Measurements from ENCODE around the gene CLEC18B. TPM values are rescaled to one million over a fixed set of nuclear protein-coding genes. Genes with fewer than 3 reads are reported as not detected.
"Not testable (repeated sequence)": the region's sequence is repeated elsewhere in the genome, so short reads cannot be mapped to it uniquely, and the experiment has no call there.

CLEC18B gene
- total RNA-seq, 1 donor from 2014 or later: 122 TPM

DNA sequence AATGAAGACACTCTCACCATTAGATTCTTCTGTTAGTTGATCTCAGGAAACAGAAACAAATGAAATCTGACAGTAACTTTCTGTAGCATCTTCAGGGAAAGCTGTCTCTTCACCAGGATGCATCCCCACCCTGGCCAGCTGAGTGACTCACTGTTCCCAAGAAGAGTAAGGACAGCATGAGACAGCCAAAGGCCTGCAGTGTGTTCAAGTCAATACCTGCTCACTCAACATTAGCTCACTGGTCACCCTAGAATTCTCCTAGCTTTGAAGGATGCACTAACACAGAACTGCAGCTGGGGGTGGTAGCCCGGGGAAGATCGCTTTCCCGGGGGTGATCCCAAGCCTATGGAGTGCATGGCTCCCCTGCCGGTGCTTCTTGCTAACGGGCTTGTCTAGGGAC lies 28.2 kb upstream of the CLEC18B start:
- Histone ChIP-seq H3K27me3 (ENCODE audit: control insufficient read depth, insufficient read depth, low read length) (no peaks in the 10 kb centered on the region), H3K36me3 (ENCODE audit: control insufficient read depth, insufficient read depth, low read length) (no peaks in the 10 kb centered on the region), H3K4me3 (ENCODE audit: low read depth, low read length) (no peak overlapping the region)
- no peak for DNase-seq (ENCODE audit: low read depth)
- TF ChIP-seq, protein P1, sequence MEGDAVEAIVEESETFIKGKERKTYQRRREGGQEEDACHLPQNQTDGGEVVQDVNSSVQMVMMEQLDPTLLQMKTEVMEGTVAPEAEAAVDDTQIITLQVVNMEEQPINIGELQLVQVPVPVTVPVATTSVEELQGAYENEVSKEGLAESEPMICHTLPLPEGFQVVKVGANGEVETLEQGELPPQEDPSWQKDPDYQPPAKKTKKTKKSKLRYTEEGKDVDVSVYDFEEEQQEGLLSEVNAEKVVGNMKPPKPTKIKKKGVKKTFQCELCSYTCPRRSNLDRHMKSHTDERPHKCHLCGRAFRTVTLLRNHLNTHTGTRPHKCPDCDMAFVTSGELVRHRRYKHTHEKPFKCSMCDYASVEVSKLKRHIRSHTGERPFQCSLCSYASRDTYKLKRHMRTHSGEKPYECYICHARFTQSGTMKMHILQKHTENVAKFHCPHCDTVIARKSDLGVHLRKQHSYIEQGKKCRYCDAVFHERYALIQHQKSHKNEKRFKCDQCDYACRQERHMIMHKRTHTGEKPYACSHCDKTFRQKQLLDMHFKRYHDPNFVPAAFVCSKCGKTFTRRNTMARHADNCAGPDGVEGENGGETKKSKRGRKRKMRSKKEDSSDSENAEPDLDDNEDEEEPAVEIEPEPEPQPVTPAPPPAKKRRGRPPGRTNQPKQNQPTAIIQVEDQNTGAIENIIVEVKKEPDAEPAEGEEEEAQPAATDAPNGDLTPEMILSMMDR (IDR thresholded peaks at IDR 0.05; ENCODE audit: insufficient read depth, low read length, poor library complexity, severe bottlenecking): no peak

DNA sequence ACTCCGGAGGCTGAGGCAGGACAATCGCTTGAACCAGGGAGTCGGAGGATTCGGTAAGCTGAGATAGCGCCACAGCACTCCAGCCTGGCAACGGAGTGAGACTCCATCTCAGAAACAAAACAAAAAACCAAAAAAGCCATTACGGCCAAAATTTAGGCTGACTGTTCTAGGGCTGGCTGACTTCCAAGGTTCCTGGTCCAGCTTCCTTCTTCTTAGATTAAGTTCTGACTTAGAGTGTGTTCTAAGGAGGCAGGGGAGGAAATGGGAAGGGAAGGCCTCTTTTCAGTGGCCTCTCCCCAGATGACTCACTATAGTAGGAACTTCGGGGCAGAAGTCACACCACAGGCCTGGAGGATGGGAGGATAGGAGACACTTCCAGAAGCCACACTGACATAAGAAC lies 27.7 kb upstream of the CLEC18B start:
- H3K4me3 ChIP-seq (ENCODE audit: low read depth, low read length): no peak overlapping the region
- H3K36me3 ChIP-seq (ENCODE audit: control insufficient read depth, insufficient read depth, low read length): no peaks in the 10 kb centered on the region
- H3K27me3 ChIP-seq (ENCODE audit: control insufficient read depth, insufficient read depth, low read length): no peaks in the 10 kb centered on the region
- peak; percentile 56 for DNase-seq (ENCODE audit: low read depth)
- TF ChIP-seq, protein P1 (IDR thresholded peaks at IDR 0.05; ENCODE audit: insufficient read depth, low read length, poor library complexity, severe bottlenecking): no peak

DNA sequence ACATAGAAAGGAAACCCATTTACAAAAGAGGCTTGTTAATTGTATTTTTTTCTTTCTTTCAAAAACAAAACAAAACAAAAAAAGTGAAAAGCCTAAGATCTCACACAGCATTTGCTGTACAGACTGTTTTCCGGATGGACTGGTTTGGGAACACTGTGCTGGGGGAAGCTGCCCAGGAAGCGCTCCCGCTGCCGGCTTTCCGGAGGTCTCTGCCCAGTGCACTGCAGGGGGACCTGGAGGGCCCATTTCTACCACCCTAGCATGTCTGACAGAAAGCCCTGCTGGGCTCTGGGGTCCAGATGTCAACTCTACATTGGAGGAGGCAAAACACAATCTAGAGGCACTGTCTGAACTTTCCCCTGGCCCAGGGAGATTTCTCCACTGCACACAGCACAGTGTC lies 26.3 kb upstream of the CLEC18B start:
- Histone ChIP-seq H3K4me3 (ENCODE audit: low read depth, low read length) (no peak overlapping the region), H3K27me3 (ENCODE audit: control insufficient read depth, insufficient read depth, low read length) (no peaks in the 10 kb centered on the region), H3K36me3 (ENCODE audit: control insufficient read depth, insufficient read depth, low read length) (no peaks in the 10 kb centered on the region)
- DNase-seq (ENCODE audit: low read depth): no peak
- TF ChIP-seq, protein P1 (IDR thresholded peaks at IDR 0.05; ENCODE audit: insufficient read depth, low read length, poor library complexity, severe bottlenecking): no peak

DNA sequence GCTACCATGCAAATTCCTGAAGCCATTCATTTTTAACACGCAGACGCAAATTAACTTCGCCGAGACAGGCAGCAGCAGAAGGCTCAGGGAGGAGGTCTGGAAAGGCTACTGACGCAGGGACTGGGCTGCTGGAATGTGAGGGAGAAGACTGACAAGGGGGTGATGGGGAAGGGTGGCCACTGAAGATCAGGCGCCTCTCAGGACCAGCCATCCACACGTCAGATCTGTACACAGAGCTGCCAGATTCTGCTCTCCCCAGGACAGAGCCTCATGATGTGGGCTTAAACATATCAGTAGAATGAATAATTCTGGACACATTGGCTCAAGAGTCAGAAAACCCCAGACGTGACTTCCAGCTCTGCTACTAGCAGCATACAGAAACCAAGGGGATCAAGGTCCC lies 25.6 kb upstream of the CLEC18B start:
- H3K36me3 ChIP-seq (ENCODE audit: control insufficient read depth, insufficient read depth, low read length): no peaks in the 10 kb centered on the region
- DNase-seq (ENCODE audit: low read depth): no peak
- H3K4me3 ChIP-seq (ENCODE audit: low read depth, low read length): no peak overlapping the region
- TF ChIP-seq, protein P1 (IDR thresholded peaks at IDR 0.05; ENCODE audit: insufficient read depth, low read length, poor library complexity, severe bottlenecking): no peak
- no peaks in the 10 kb centered on the region for H3K27me3 ChIP-seq (ENCODE audit: control insufficient read depth, insufficient read depth, low read length)

DNA sequence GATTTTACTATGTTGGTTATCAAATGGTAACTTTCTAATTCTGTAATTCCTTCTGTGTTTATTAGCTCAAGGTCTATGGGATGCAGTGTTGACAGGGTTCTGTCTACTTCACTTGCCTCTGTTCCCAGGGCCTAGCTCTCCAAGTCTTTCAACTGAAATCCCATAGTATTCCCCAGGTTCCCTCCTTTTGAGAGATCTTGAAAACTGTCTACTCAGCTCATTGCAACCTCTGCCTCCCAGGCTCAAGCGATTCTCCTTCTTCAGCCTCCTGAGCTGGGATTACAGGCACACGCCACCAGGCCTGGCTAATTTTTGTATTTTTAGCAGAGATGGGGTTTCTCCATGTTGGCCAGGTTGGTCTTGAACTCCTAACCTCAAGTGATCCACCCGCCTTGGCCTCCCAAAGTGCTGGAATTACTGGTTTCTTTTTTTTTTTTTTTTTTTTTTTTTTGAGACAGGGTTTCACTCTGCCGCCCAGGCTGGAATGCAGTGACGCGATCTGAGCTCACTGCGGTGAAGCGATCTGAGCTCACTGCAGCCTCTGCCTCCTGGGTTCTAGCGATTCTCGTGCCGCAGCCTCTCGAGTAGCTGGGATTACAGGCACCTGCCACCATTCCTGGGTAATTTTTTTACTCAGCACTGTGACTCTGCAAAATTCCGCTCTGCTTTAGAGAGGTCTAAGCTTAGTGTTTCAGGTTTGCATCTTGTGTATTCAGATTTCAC lies 22.5 kb upstream of the CLEC18B start:
- H3K27me3 ChIP-seq (ENCODE audit: control insufficient read depth, insufficient read depth, low read length); DNase-seq (ENCODE audit: low read depth); H3K36me3 ChIP-seq (ENCODE audit: control insufficient read depth, insufficient read depth, low read length); H3K4me3 ChIP-seq (ENCODE audit: low read depth, low read length): not testable (repeated sequence)

DNA sequence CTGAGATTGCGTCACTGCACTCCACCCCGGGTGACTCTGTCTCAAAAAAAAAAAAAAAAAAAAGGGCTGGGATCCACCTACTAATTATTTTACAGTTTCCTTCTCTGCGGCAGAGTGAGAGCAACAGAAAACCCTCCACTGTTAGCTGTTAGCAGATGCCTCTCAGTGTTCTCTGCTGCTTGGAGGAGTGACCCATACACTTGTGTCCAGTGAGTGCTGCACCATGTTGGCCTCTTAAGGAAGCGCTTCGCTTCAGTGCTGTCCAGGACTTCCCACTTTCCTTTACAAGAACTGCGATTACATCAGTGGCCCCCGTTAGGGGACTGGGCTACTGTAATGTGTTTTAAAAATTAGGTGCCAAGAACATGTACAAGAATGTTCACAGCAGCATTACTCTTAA lies 18.4 kb upstream of the CLEC18B start:
- DNase-seq (ENCODE audit: low read depth): no peak
- TF ChIP-seq, protein P1 (IDR thresholded peaks at IDR 0.05; ENCODE audit: insufficient read depth, low read length, poor library complexity, severe bottlenecking): no peak
- Histone ChIP-seq H3K4me3 (ENCODE audit: low read depth, low read length) (no peak overlapping the region), H3K27me3 (ENCODE audit: control insufficient read depth, insufficient read depth, low read length) (no peaks in the 10 kb centered on the region), H3K36me3 (ENCODE audit: control insufficient read depth, insufficient read depth, low read length) (no peaks in the 10 kb centered on the region)
